Natural killer cell (primary cell): ENCODE data around the gene TMTC2. TPM values are rescaled to one million over a fixed set of nuclear protein-coding genes. Genes with fewer than 3 reads are reported as not detected.

ENCODE experiments used
- ATAC-seq, 3 donors: fragments of 150-1000 bp in 2 of 3; fragments of 200-7000 bp in 1 of 3; cut with Tn5 transposase; 1 replicate in 1 of 3; 2 replicates in 2 of 3; pipeline ENCODE4 v1.10.0; 2021; ENCODE audit warnings: mild to moderate bottlenecking in 2 of 3, moderate library complexity in 2 of 3
- DNase-seq, 2 donors: peaks; one replicate each; pipeline versions ENCODE4 v3.0.0 to v3.0.0-alpha.2; 2013 to 2021; ENCODE audit warnings: mixed read lengths in 1 of 2
- H3K27ac ChIP-seq: one replicate; pipeline ENCODE4 v1.5.1; 2013; ENCODE audit warnings: mild to moderate bottlenecking, low read length
- H3K27me3 ChIP-seq: one replicate; pipeline ENCODE4 v1.6.1; 2013; ENCODE audit warnings: low read length; ENCODE audit not compliant: control insufficient read depth, insufficient read depth
- H3K36me3 ChIP-seq: one replicate; pipeline ENCODE4 v1.6.1; 2013; ENCODE audit warnings: low read length; ENCODE audit not compliant: control insufficient read depth, insufficient read depth
- H3K4me1 ChIP-seq: one replicate; pipeline ENCODE4 v1.6.1; 2013; ENCODE audit warnings: low read length; ENCODE audit not compliant: control insufficient read depth, insufficient read depth
- H3K4me3 ChIP-seq: one replicate; pipeline ENCODE4 v1.5.1; 2013; ENCODE audit warnings: low read length
- H3K9me3 ChIP-seq: one replicate; pipeline ENCODE4 v1.6.1; 2013; ENCODE audit warnings: low read length; ENCODE audit not compliant: control insufficient read depth, insufficient read depth
- H3K27ac Mint-ChIP-seq, 2 donors: one replicate each; pipeline ENCODE4 v1.8.0; 2022; ENCODE audit warnings: mild to moderate bottlenecking in 2 of 2, mixed read lengths in 2 of 2, moderate library complexity in 1 of 2
- H3K27me3 Mint-ChIP-seq, 2 donors: one replicate each; pipeline ENCODE4 v1.8.0; 2022; ENCODE audit warnings: low read depth in 2 of 2, mixed read lengths in 2 of 2
- H3K36me3 Mint-ChIP-seq: one replicate; pipeline ENCODE4 v1.8.0; 2022; ENCODE audit warnings: mixed read lengths
- H3K4me1 Mint-ChIP-seq, 2 donors: one replicate each; pipeline ENCODE4 v1.8.0; 2022; ENCODE audit warnings: mixed read lengths in 2 of 2
- H3K4me3 Mint-ChIP-seq: one replicate; pipeline ENCODE4 v1.8.0; 2022; ENCODE audit warnings: mild to moderate bottlenecking, moderate library complexity, mixed read lengths
- H3K9me3 Mint-ChIP-seq, 2 donors: one replicate each; pipeline ENCODE4 v1.8.0; 2022; ENCODE audit warnings: mixed read lengths in 2 of 2
- CTCF ChIP-seq: fragments of 200-600 bp; IDR thresholded peaks from one replicate; pipeline ENCODE4 v1.8.0; 2022; ENCODE audit warnings: antibody characterized with exemption
- WGBS: methylation state at CpG from one replicate; pipeline ENCODE4 v1.1.7; 2013; ENCODE audit warnings: missing lambda C conversion rate; ENCODE audit not compliant: insufficient coverage; 5-methylcytosine and 5-hydroxymethylcytosine counted together
- intact Hi-C: fragments of 100-400 bp; cut with micrococcal nuclease; formaldehyde crosslinking; loops from one replicate; pipeline ENCODE4 v1.14.2; 2022
- total RNA-seq, 4 donors: library from RNA; stranded (reverse); fragments of 120-200 nt in 1 of 4; gene quantifications; one replicate each; pipeline versions ENCODE4 v1.2.3 to v1.2.4, GENCODE V29; 2013 to 2022

The TMTC2 gene
- total RNA-seq, 3 donors from 2014 or later (not counting 1 experiment from before 2014, with no cell fraction given), result 1.4 to 2.3 (median 1.6) TPM

- H3K36me3 ChIP-seq, result no peaks in the 10 kb centered on the region
- TF ChIP-seq CTCF, result no peak
- H3K4me1 ChIP-seq, result no peaks in the 10 kb centered on the region
- Mint-ChIP-seq H3K4me3 (no peak overlapping the region), H3K4me1 (no peaks in the 10 kb centered on the region), H3K27me3 (no peaks in the 10 kb centered on the region), H3K27ac (no peak overlapping the region), H3K9me3 (no peaks in the 10 kb centered on the region), H3K36me3 (no peaks in the 10 kb centered on the region)
- WGBS, result 94% methylated on average over 3 of the region's 3 CpGs
- no peaks in the 10 kb centered on the region for H3K27me3 ChIP-seq
- no peak overlapping the region for H3K4me3 ChIP-seq
- ATAC-seq, result no peak
- H3K27ac ChIP-seq, result no peak overlapping the region
- no peak for DNase-seq
- intact Hi-C loops, result no loop called here
- no peaks in the 10 kb centered on the region for H3K9me3 ChIP-seq
Observed at GRCh38 chr12:82694276-82694675, 7.6 kb downstream of the TMTC2 start.

GRCh38 chr12:82694970-82695369 lies 8.3 kb downstream of the TMTC2 start:
- Histone ChIP-seq H3K27ac (no peak overlapping the region), H3K36me3 (no peaks in the 10 kb centered on the region), H3K4me3 (no peak overlapping the region), H3K27me3 (no peaks in the 10 kb centered on the region), H3K4me1 (no peaks in the 10 kb centered on the region), H3K9me3 (no peaks in the 10 kb centered on the region)
- no peak for ATAC-seq
- no peak for DNase-seq
- H3K36me3 Mint-ChIP-seq, result no peaks in the 10 kb centered on the region
- no peak for TF ChIP-seq CTCF
- intact Hi-C loops, result no loop called here
- WGBS, result 97% methylated on average over 2 of the region's 2 CpGs
- no peaks in the 10 kb centered on the region for H3K4me1 Mint-ChIP-seq
- no peaks in the 10 kb centered on the region for H3K27me3 Mint-ChIP-seq
- no peaks in the 10 kb centered on the region for H3K9me3 Mint-ChIP-seq
- H3K4me3 Mint-ChIP-seq, result no peak overlapping the region
- no peak overlapping the region for H3K27ac Mint-ChIP-seq

GRCh38 chr12:82695531-82695930 lies 8.8 kb downstream of the TMTC2 start:
- WGBS, result 93% methylated on average over 2 of the region's 2 CpGs
- ATAC-seq, result no peak
- intact Hi-C loops, result no loop called here

More at GRCh38 chr12:82695531-82695930, 8.8 kb downstream of the TMTC2 start:
- H3K4me3 ChIP-seq, result no peak overlapping the region
- no peak for DNase-seq
- Mint-ChIP-seq H3K27ac (no peak overlapping the region), H3K4me3 (no peak overlapping the region), H3K9me3 (no peaks in the 10 kb centered on the region), H3K36me3 (no peaks in the 10 kb centered on the region), H3K4me1 (no peaks in the 10 kb centered on the region), H3K27me3 (no peaks in the 10 kb centered on the region)
- no peak for TF ChIP-seq CTCF
- no peaks in the 10 kb centered on the region for H3K4me1 ChIP-seq
- no peak overlapping the region for H3K27ac ChIP-seq
- no peaks in the 10 kb centered on the region for H3K9me3 ChIP-seq
- no peaks in the 10 kb centered on the region for H3K36me3 ChIP-seq
- no peaks in the 10 kb centered on the region for H3K27me3 ChIP-seq
